H1 (cell line): ENCODE results near the gene HEBP2. TPM values are rescaled to one million over a fixed set of nuclear protein-coding genes. Genes with fewer than 3 reads are reported as not detected.
A peak's percentile ranks its signal among the peaks of the same experiment; 100 is the strongest.

Experiments used
- CHD1 ChIP-seq: IDR thresholded peaks from 2 replicates; pipeline ENCODE4 v1.6.1; 2012; ENCODE audit warnings: low read depth, low read length, improper control_type of control experiment
- HDAC6 ChIP-seq: IDR thresholded peaks from one replicate; pipeline ENCODE4 v1.7.1; 2012; ENCODE audit warnings: low read depth, mild to moderate bottlenecking, inconsistent platforms, low read length, moderate library complexity
- JUN ChIP-seq: IDR thresholded peaks from 2 replicates; pipeline ENCODE4 v1.6.1; 2011; ENCODE audit warnings: low read depth, mild to moderate bottlenecking, improper control_type of control experiment, low read length
- KDM1A ChIP-seq: fragments of 200-600, 300-600 bp; sonication (generic); IDR thresholded peaks from 2 replicates; pipeline ENCODE4 v1.7.1; 2016; ENCODE audit warnings: mild to moderate bottlenecking, low read length, borderline replicate concordance
- NANOG ChIP-seq: IDR thresholded peaks from 2 replicates; pipeline ENCODE4 v1.6.1; 2011; ENCODE audit warnings: low read length, low read depth, mild to moderate bottlenecking, inconsistent platforms; ENCODE audit not compliant: insufficient read depth, poor library complexity, severe bottlenecking
- NRF1 ChIP-seq: IDR thresholded peaks from 2 replicates; pipeline ENCODE4 v1.6.1; 2011; ENCODE audit warnings: mild to moderate bottlenecking, low read depth, low read length, improper control_type of control experiment
- PHF8 ChIP-seq: fragments of 200-600 bp; sonication (generic); conservative IDR thresholded peaks from 2 replicates; pipeline ENCODE4 v1.7.1; 2012; ENCODE audit warnings: low read depth, mild to moderate bottlenecking, inconsistent platforms, low read length, moderate library complexity
- SIN3A ChIP-seq, 2 experiments: IDR thresholded peaks in 1 of 2; conservative IDR thresholded peaks in 1 of 2; 2 replicates each; pipeline ENCODE4 v1.6.1; 2011 to 2012; ENCODE audit warnings: low read length in 2 of 2, improper control_type of control experiment in 1 of 2, low read depth in 1 of 2, mild to moderate bottlenecking in 1 of 2
- TEAD4 ChIP-seq: IDR thresholded peaks from 2 replicates; pipeline ENCODE4 v1.6.1; 2012; ENCODE audit warnings: low read depth, low read length, inconsistent platforms, mixed read lengths
- YY1 ChIP-seq: IDR thresholded peaks from 2 replicates; pipeline ENCODE4 v1.6.1; 2011; ENCODE audit warnings: low read depth, mild to moderate bottlenecking, low read length
- polyA plus RNA-seq, 7 experiments: library from polyadenylated mRNA; depleted of rRNA in 3 of 7; stranded (reverse) in 5 of 7; unstranded in 2 of 7; fragments of >200 nt in 5 of 7; fragments of 200-250 nt in 2 of 7; gene quantifications; 1 replicate in 5 of 7; 2 replicates in 1 of 7; 4 replicates in 1 of 7; pipeline versions ENCODE4 v1.2.1 to v1.2.3, GENCODE V29; 2011 to 2013; ENCODE audit warnings: missing spikeins in 2 of 7, mixed read lengths in 2 of 7
- total RNA-seq: library from RNA; stranded (reverse); fragmentation: NEBNext Ultra II Directional; extraction: Animal tissue kit (Norgen Biotek cat#: 25700); gene quantifications from 2 replicates; pipeline ENCODE4 v1.2.1, GENCODE V29; 2021

HEBP2 gene
- total and polyA plus RNA-seq, 2 of the 8 experiments (the other 6 are each of a cell fraction or from before 2014, with no cell fraction given) = 6.5 to 37.9 TPM

GRCh38 chr6:138403801-138404665 lies at the start of gene HEBP2 (continued):
- TF ChIP-seq HDAC6 = no peak
- no peak; the same call in 1 of the 2 replicates for TF ChIP-seq TEAD4
- TF ChIP-seq NRF1 = no peak; the same call in 1 of the 2 replicates
- no peak for TF ChIP-seq CHD1
- peak; percentile 63 for TF ChIP-seq PHF8
- peak; percentile 4; the same call in 1 of the 2 replicates for TF ChIP-seq YY1
- TF ChIP-seq KDM1A = no peak
- no peak for TF ChIP-seq JUN
- TF ChIP-seq SIN3A (conservative IDR thresholded peaks at IDR 0.05 in 1 of 2, IDR thresholded peaks at IDR 0.05 in 1 of 2; ENCODE audit: low read depth in 1 of 2, low read length in 2 of 2) = peak in 1 of 2 experiments; percentile 39; a peak in 2 of 4 replicates
- no peak for TF ChIP-seq NANOG
